ENCODE data around the gene MRAP.

Gene MRAP

DNA sequence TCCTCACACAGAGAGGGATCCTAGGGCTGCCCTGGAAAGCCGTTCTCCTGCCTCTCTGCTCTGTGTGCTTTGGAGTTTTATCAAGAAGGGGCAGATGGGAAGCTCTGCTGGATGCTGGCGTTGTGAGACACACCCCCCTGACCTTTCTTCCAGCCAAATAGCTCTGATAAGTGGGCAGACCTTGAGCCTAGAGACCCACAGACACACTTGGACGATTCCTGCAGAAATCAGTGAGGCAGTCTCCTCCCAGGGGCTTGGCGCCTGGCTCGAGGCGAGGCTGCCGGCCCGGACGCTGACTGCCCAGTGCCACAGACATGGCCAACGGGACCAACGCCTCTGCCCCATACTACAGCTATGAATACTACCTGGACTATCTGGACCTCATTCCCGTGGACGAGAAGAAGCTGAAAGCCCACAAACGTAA is at the start of gene MRAP:
MRAP (plus strand) TSS at position 198 of the 424 bp plus-strand sequence; CDS start at position 315, 117 bp downstream.
- no peak within 1 kb of the TSS for H3K9ac ChIP-seq
- H3K4me1 ChIP-seq = no peaks in the 10 kb centered on the region

DNA sequence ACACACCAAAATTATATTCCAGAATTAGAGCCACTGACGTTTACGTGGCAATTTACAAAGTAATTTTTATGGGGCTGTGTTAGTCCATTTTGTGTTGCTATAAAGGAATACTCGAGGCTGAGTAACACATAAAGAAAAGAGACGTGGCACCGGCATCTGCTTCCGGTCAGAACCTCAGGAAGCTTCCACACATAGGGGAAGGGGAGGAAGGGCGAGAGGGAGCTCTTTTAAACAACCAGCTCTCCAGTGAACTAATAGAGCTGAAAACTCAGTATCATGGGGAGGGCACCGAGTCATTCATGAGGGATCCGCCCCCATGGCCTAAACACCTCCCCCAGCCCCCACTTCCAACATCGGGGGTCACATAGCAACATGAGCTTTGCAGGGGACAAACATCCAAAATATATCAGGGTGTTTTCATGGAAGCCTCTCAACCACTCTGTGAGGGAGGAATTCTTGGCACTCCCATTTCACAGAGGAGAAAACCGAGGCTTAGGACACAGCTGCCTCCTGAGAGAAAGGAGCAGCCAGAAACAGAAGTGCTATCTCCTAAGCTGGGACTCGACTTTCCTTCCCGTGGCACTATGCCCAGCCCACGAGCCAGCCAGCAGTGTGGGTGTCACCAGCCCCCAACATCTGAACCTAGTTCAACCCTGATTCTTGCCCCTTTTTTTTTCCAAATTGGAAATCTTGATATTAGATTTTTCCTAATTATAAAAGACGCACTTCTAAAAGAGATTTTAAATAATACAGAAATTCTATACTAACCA is 49.0 kb upstream of the MRAP start:
- no peak overlapping the region for H3K27ac ChIP-seq
- no peak overlapping the region for H3K4me3 ChIP-seq (ENCODE audit: low read depth, low read length)
- no peaks in the 10 kb centered on the region for H3K9me3 ChIP-seq (ENCODE audit: control insufficient read depth, low read length)
- H3K9ac ChIP-seq = no peak overlapping the region
- no peak overlapping the region for H2AFZ ChIP-seq
- H3K27me3 ChIP-seq (ENCODE audit: control insufficient read depth, insufficient read depth, low read length) = no peaks in the 10 kb centered on the region
- H3K4me2 ChIP-seq (ENCODE audit: low read length) = no peak overlapping the region
- TF ChIP-seq, protein P1, sequence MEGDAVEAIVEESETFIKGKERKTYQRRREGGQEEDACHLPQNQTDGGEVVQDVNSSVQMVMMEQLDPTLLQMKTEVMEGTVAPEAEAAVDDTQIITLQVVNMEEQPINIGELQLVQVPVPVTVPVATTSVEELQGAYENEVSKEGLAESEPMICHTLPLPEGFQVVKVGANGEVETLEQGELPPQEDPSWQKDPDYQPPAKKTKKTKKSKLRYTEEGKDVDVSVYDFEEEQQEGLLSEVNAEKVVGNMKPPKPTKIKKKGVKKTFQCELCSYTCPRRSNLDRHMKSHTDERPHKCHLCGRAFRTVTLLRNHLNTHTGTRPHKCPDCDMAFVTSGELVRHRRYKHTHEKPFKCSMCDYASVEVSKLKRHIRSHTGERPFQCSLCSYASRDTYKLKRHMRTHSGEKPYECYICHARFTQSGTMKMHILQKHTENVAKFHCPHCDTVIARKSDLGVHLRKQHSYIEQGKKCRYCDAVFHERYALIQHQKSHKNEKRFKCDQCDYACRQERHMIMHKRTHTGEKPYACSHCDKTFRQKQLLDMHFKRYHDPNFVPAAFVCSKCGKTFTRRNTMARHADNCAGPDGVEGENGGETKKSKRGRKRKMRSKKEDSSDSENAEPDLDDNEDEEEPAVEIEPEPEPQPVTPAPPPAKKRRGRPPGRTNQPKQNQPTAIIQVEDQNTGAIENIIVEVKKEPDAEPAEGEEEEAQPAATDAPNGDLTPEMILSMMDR (IDR thresholded peaks at IDR 0.05) = no peak
- no peaks in the 10 kb centered on the region for H3K4me1 ChIP-seq
- H3K79me2 ChIP-seq = no peaks in the 10 kb centered on the region
- no peaks in the 10 kb centered on the region for H3K36me3 ChIP-seq (ENCODE audit: control insufficient read depth, insufficient read depth, low read length)

More for the DNA sequence above, at the start of gene MRAP:
- Histone ChIP-seq H3K79me2 (no peaks in the 10 kb centered on the region), H3K36me3 (ENCODE audit: control insufficient read depth, insufficient read depth, low read length) (no peaks in the 10 kb centered on the region), H3K27me3 (ENCODE audit: control insufficient read depth, insufficient read depth, low read length) (no peaks in the 10 kb centered on the region), H3K4me2 (ENCODE audit: low read length) (no peak within 1 kb of the TSS), H3K9me3 (ENCODE audit: control insufficient read depth, low read length) (no peaks in the 10 kb centered on the region), H2AFZ (no peak within 1 kb of the TSS), H3K4me3 (ENCODE audit: low read depth, low read length) (no peak within 1 kb of the TSS), H3K27ac (no peak within 1 kb of the TSS)
- TF ChIP-seq, protein P1 (IDR thresholded peaks at IDR 0.05) = no peak

DNA sequence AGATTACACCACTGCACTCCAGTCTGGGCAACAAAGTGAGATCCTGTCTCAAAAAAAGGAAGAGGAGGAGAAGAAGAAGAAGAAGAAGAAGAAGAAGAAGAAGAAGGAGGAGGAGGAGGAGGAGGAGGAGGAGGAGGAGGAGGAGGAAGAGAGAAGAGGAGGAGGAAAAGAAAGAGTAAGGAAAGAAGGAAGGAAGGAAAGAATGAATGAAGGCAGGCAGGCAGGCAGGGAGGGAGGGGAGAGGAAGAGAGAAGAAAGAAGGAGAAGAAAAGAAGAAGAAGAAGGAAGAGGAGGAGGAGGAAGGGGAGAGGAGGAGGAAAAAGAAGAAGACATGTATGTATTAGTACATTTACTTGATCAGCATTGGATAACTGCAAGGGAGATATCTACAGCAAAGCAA is 46.5 kb upstream of the MRAP start:
- TF ChIP-seq, protein P1 (IDR thresholded peaks at IDR 0.05) = no peak
- no peaks in the 10 kb centered on the region for H3K36me3 ChIP-seq (ENCODE audit: control insufficient read depth, insufficient read depth, low read length)
- H3K9me3 ChIP-seq (ENCODE audit: control insufficient read depth, low read length) = no peaks in the 10 kb centered on the region
- no peak overlapping the region for H3K9ac ChIP-seq
- no peaks in the 10 kb centered on the region for H3K79me2 ChIP-seq
- no peak overlapping the region for H3K27ac ChIP-seq
- H2AFZ ChIP-seq = no peak overlapping the region
- H3K4me3 ChIP-seq (ENCODE audit: low read depth, low read length) = no peak overlapping the region
- H3K27me3 ChIP-seq (ENCODE audit: control insufficient read depth, insufficient read depth, low read length) = no peaks in the 10 kb centered on the region
- H3K4me1 ChIP-seq = peaks cover 4% of the 10 kb centered on the region
- no peak overlapping the region for H3K4me2 ChIP-seq (ENCODE audit: low read length)

DNA sequence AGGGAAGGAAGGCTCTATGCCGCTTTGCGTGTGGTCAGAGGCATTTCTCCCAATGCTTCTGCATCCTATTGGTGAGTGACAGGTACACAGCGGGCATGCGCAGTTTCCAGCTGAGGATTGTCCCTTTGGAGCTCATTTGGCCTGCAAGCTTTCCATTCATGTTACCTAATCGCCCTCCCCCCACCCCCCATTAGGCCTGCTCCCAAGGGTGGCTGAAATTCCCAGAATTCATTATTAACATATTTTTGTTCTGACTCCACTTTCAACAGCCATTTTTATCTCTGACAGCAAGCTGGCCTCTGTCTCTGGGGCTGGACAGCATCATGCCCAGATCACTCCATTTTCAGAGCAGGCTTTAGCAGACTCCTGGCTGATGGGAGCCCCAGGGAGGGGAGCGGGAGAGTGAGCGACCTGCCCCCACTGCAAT is 45.4 kb upstream of the MRAP start:
- Histone ChIP-seq H3K4me1 (peaks cover 4% of the 10 kb centered on the region), H3K27ac (no peak overlapping the region), H3K4me2 (ENCODE audit: low read length) (no peak overlapping the region), H3K9ac (no peak overlapping the region), H3K36me3 (ENCODE audit: control insufficient read depth, insufficient read depth, low read length) (no peaks in the 10 kb centered on the region), H3K27me3 (ENCODE audit: control insufficient read depth, insufficient read depth, low read length) (no peaks in the 10 kb centered on the region), H3K79me2 (no peaks in the 10 kb centered on the region), H3K9me3 (ENCODE audit: control insufficient read depth, low read length) (no peaks in the 10 kb centered on the region), H3K4me3 (ENCODE audit: low read depth, low read length) (no peak overlapping the region), H2AFZ (no peak overlapping the region)
- TF ChIP-seq, protein P1 (IDR thresholded peaks at IDR 0.05) = no peak

DNA sequence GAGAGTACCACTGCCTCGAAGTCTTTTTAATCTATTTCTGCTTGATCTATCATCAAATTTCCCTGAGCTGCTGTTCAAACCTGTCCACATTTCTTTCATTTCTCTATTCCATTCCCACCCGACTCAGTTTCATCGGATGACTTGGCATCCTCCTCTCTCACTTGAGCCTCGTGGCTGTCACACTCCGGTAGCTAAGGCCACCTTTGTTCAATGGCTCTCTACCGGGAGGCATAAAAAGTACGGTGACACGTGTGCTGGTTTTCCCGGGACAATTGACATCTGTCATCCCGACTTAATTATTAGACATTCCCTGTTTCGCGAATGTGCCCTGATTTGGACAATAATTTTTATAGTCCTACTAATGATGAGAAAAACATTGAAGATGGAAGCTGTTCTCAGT is 42.4 kb upstream of the MRAP start:
- Histone ChIP-seq H3K4me1 (peaks cover 4% of the 10 kb centered on the region), H3K27me3 (ENCODE audit: control insufficient read depth, insufficient read depth, low read length) (no peaks in the 10 kb centered on the region), H3K9ac (no peak overlapping the region), H3K79me2 (no peaks in the 10 kb centered on the region), H3K27ac (no peak overlapping the region), H3K9me3 (ENCODE audit: control insufficient read depth, low read length) (no peaks in the 10 kb centered on the region), H3K4me3 (ENCODE audit: low read depth, low read length) (no peak overlapping the region), H3K4me2 (ENCODE audit: low read length) (no peak overlapping the region), H3K36me3 (ENCODE audit: control insufficient read depth, insufficient read depth, low read length) (no peaks in the 10 kb centered on the region), H2AFZ (peak overlapping the region; percentile 17)
- TF ChIP-seq, protein P1 (IDR thresholded peaks at IDR 0.05) = no peak
